GM18873 (cell line): ENCODE data around the gene SMIM31.

Experiments used
- ATAC-seq: cut with Tn5 transposase; IDR thresholded peaks from one replicate; pipeline ENCODE4 v1.9.1; 2021; ENCODE audit warnings: mild to moderate bottlenecking, moderate library complexity, moderate number of reproducible peaks; ENCODE audit not compliant: unreplicated experiment, low FRiP score

Gene SMIM31

GRCh38 chr4:164753873-164754488, at the start of gene SMIM31:
Gene SMIM31, plus strand, starts transcription at chr4:164754131. Its CDS starts 16,313 bp downstream, at chr4:164770444.
- no peak for ATAC-seq

GRCh38 chr4:164706675-164707074, 47.3 kb upstream of the SMIM31 start:
- no peak for ATAC-seq

GRCh38 chr4:164716901-164717300, 37.0 kb upstream of the SMIM31 start:
- ATAC-seq, result no peak

- no peak for ATAC-seq
Observed at GRCh38 chr4:164718827-164719226, 35.1 kb upstream of the SMIM31 start.

- ATAC-seq, result no peak
Observed at GRCh38 chr4:164725066-164725465, 28.9 kb upstream of the SMIM31 start.

- no peak for ATAC-seq
Observed at GRCh38 chr4:164730705-164731393, 23.1 kb upstream of the SMIM31 start.

GRCh38 chr4:164731827-164732474, 22.0 kb upstream of the SMIM31 start:
- peak; percentile 58 for ATAC-seq

GRCh38 chr4:164734484-164734883, 19.4 kb upstream of the SMIM31 start:
- no peak for ATAC-seq

- ATAC-seq, result no peak
Observed at GRCh38 chr4:164748375-164748774, 5.6 kb upstream of the SMIM31 start.

- no peak for ATAC-seq
Observed at GRCh38 chr4:164755432-164755831, 1.5 kb downstream of the SMIM31 start.

- ATAC-seq, result no peak
Observed at GRCh38 chr4:164756686-164757085, 2.8 kb downstream of the SMIM31 start.

GRCh38 chr4:164761241-164761640, 7.3 kb downstream of the SMIM31 start:
- no peak for ATAC-seq

- no peak for ATAC-seq
Observed at GRCh38 chr4:164761746-164762275, 7.9 kb downstream of the SMIM31 start.

- ATAC-seq, result no peak
Observed at GRCh38 chr4:164765096-164765495, 11.2 kb downstream of the SMIM31 start.

- ATAC-seq, result no peak
Observed at GRCh38 chr4:164765833-164766232, 11.9 kb downstream of the SMIM31 start.

- peak; percentile 52 for ATAC-seq
Observed at GRCh38 chr4:164768516-164768915, 14.6 kb downstream of the SMIM31 start.

GRCh38 chr4:164770010-164770724, 16.2 kb downstream of the SMIM31 start:
- ATAC-seq, result no peak

GRCh38 chr4:164771088-164771487, 17.2 kb downstream of the SMIM31 start:
- ATAC-seq, result no peak

- ATAC-seq, result no peak
Observed at GRCh38 chr4:164772076-164772475, 18.1 kb downstream of the SMIM31 start.

- ATAC-seq, result no peak
Observed at GRCh38 chr4:164779080-164779479, 25.1 kb downstream of the SMIM31 start.

- no peak for ATAC-seq
Observed at GRCh38 chr4:164779811-164780216, 25.9 kb downstream of the SMIM31 start.
